Naive thymus-derived CD4-positive, alpha-beta T cell (primary cell): ENCODE results near the gene CCDC71. TPM values are rescaled to one million over a fixed set of nuclear protein-coding genes. Genes with fewer than 3 reads are reported as not detected.
A peak's percentile ranks its signal among the peaks of the same experiment; 100 is the strongest.

Source experiments
- ATAC-seq: fragments of 150-1000 bp; cut with Tn5 transposase; 2 replicates; pipeline ENCODE4 v1.10.0; 2021; ENCODE audit warnings: mild to moderate bottlenecking, moderate library complexity
- CTCF ChIA-PET: fragments of 350-600 bp; sonication (Branson Sonifier 250); formaldehyde crosslinking; loops from one replicate; lab custom pipeline; 2021; ENCODE audit warnings: antibody characterized with exemption; lab: Charles Lee
- POLR2A ChIA-PET: fragments of 350-600 bp; sonication (Branson Sonifier 250); formaldehyde crosslinking; loops from one replicate; lab custom pipeline; 2021; ENCODE audit warnings: antibody characterized with exemption, inconsistent platforms; lab: Charles Lee
- DNase-seq, 9 donors: peaks; one replicate each; pipeline versions ENCODE4 v3.0.0 to v3.0.0-alpha.2; 2020 to 2022; ENCODE audit warnings: mixed read lengths in 1 of 9
- H3K27ac ChIP-seq: one replicate; pipeline ENCODE4 v1.7.0; 2013; ENCODE audit warnings: mild to moderate bottlenecking, low read depth, low read length, moderate library complexity
- H3K27me3 ChIP-seq, 2 donors: one replicate each; pipeline ENCODE4 v1.7.0; 2013; ENCODE audit warnings: low read length in 2 of 2, mild to moderate bottlenecking in 2 of 2, moderate library complexity in 2 of 2; ENCODE audit not compliant: control insufficient read depth in 2 of 2, insufficient read depth in 2 of 2
- H3K36me3 ChIP-seq, 3 experiments: 1 replicate in 2 of 3; 2 replicates in 1 of 3; pipeline ENCODE4 v1.7.0; 2013; ENCODE audit warnings: low read length in 3 of 3, mild to moderate bottlenecking in 3 of 3, moderate library complexity in 1 of 3; ENCODE audit not compliant: insufficient read depth in 3 of 3, control insufficient read depth in 2 of 3
- H3K4me1 ChIP-seq, 2 donors: one replicate each; pipeline ENCODE4 v1.7.0; 2013; ENCODE audit warnings: low read length in 2 of 2, mild to moderate bottlenecking in 2 of 2, moderate library complexity in 1 of 2; ENCODE audit not compliant: control insufficient read depth in 2 of 2, insufficient read depth in 2 of 2
- H3K4me3 ChIP-seq: 2 replicates; pipeline ENCODE4 v1.7.0; 2013; ENCODE audit warnings: mild to moderate bottlenecking, low read length
- H3K9me3 ChIP-seq, 3 experiments: 1 replicate in 2 of 3; 2 replicates in 1 of 3; pipeline ENCODE4 v1.7.0; 2013; ENCODE audit warnings: low read length in 3 of 3; ENCODE audit not compliant: control insufficient read depth in 2 of 3
- H3K27ac Mint-ChIP-seq, 9 donors: one replicate each; pipeline ENCODE4 v1.8.0; 2020 to 2022; ENCODE audit warnings: mixed read lengths in 9 of 9, mild to moderate bottlenecking in 8 of 9, moderate library complexity in 5 of 9, inconsistent platforms in 2 of 9
- H3K27me3 Mint-ChIP-seq, 5 donors: one replicate each; pipeline ENCODE4 v1.8.0; 2021 to 2022; ENCODE audit warnings: mixed read lengths in 5 of 5, mild to moderate bottlenecking in 1 of 5
- H3K36me3 Mint-ChIP-seq, 5 donors: one replicate each; pipeline ENCODE4 v1.8.0; 2020 to 2022; ENCODE audit warnings: mixed read lengths in 5 of 5, mild to moderate bottlenecking in 3 of 5, inconsistent platforms in 1 of 5
- H3K4me1 Mint-ChIP-seq, 7 donors: one replicate each; pipeline ENCODE4 v1.8.0; 2020 to 2022; ENCODE audit warnings: mixed read lengths in 7 of 7, mild to moderate bottlenecking in 3 of 7, inconsistent platforms in 1 of 7
- H3K4me3 Mint-ChIP-seq, 10 donors: one replicate each; pipeline ENCODE4 v1.8.0; 2020 to 2022; ENCODE audit warnings: mild to moderate bottlenecking in 10 of 10, mixed read lengths in 10 of 10, moderate library complexity in 6 of 10, inconsistent platforms in 2 of 10
- H3K9me3 Mint-ChIP-seq, 11 donors: one replicate each; pipeline ENCODE4 v1.8.0; 2020 to 2022; ENCODE audit warnings: mixed read lengths in 11 of 11, mild to moderate bottlenecking in 4 of 11, inconsistent platforms in 1 of 11, moderate library complexity in 1 of 11
- intact Hi-C, 2 donors: fragments of 100-400 bp; cut with micrococcal nuclease; formaldehyde crosslinking; loops; one replicate each; pipeline ENCODE4 v1.15.1; 2023
- polyA plus RNA-seq, 2 donors: library from polyadenylated mRNA; unstranded; fragments of 300-500 nt; fragmentation: Illumina TruSeq; gene quantifications; one replicate each; pipeline ENCODE4 v1.2.3, GENCODE V29; 2021
- total RNA-seq, 6 experiments: library from RNA in 5 of 6; stranded (reverse) in 5 of 6; gene quantifications; 1 replicate in 5 of 6; 2 replicates in 1 of 6; pipeline ENCODE4 v1.2.3 and lab custom pipeline; 2021 to 2026

CCDC71 gene
- total and polyA plus RNA-seq, 7 experiments from 2014 or later, result 2.0 to 39.5 (median 19.4) TPM

DNA sequence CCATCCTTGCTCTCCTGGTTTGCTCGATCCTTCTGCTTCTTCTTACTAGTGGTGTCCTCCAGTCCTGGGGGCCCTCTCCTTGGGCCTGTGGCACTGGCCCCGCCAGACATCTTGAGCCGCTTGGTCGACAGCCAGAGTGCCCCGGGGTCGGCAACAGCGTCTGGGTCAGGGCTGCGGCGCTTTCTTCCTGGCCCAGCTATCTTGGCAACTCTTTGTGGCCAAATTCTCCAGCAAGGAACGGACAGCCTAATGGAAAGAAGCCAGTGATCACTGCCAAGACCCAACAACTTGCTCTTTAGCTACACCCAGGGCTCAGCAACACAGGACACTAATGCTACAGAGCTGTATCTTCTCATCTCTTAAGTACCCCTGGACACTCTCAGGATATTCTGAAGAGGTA is 47.1 kb downstream of the CCDC71 start:
- DNase-seq (no peak), ATAC-seq (no peak)
- Histone ChIP-seq H3K4me3 (no peak overlapping the region), H3K9me3 (no peaks in the 10 kb centered on the region), H3K27ac (peak overlapping the region; percentile 92), H3K4me1 (peaks cover 17 to 27% of the 10 kb centered on the region in 2 donors), H3K36me3 (peaks cover 33 to 58% (median 33%) of the 10 kb centered on the region in 3 experiments), H3K27me3 (no peaks in the 10 kb centered on the region)
- Mint-ChIP-seq H3K36me3 (peaks cover 0 to 25% (median 12%) of the 10 kb centered on the region in 5 donors), H3K4me3 (peak overlapping the region in 8 of 10 donors; percentile 80 to 97 (median 88)), H3K9me3 (no peaks in the 10 kb centered on the region), H3K27ac (peak overlapping the region in 8 of 9 donors; percentile 24 to 95 (median 78)), H3K27me3 (no peaks in the 10 kb centered on the region), H3K4me1 (peaks cover 0 to 31% (median 25%) of the 10 kb centered on the region in 7 donors)
- intact Hi-C loops, result no loop called here
- ChIA-PET POLR2A (interaction anchor here (2.0 to 7.8 kb wide), 5 partner anchors 12 to 38 kb away, joined by 10 to 84 read pairs (median 28); partner anchors contain the start of genes QARS1 and QRICH1), CTCF (interaction anchor here (0.7 kb wide), 1 partner anchor 560 kb away, joined by 4 read pairs; no protein-coding TSS in a partner anchor)

Other genes with a start within 250 kb of the CCDC71 start
- 100 to 1,000 TPM; 103 to 189 (median 150) TPM for gene ARIH2, start 247.5 kb downstream of the CCDC71 start, total RNA-seq
- 100 to 1,000 TPM; 111 to 114 TPM for gene ARIH2, start 247.5 kb downstream of the CCDC71 start, polyA plus RNA-seq
- gene P4HTM, start 176.1 kb downstream of the CCDC71 start, total RNA-seq, result 10 to 100 TPM; 37.9 to 74.7 (median 53.1) TPM
- 10 to 100 TPM; 19.7 to 28.0 TPM for gene P4HTM, start 176.1 kb downstream of the CCDC71 start, polyA plus RNA-seq
- 100 to 1,000 TPM; 170 to 335 (median 204) TPM for gene WDR6, start 158.9 kb downstream of the CCDC71 start, total RNA-seq
- gene WDR6, start 158.9 kb downstream of the CCDC71 start, polyA plus RNA-seq, result 100 to 1,000 TPM; 147 to 152 TPM
- gene DALRD3, start 147.8 kb downstream of the CCDC71 start, total RNA-seq, result 10 to 100 TPM; 18.9 to 28.6 (median 24.1) TPM
- gene DALRD3, start 147.8 kb downstream of the CCDC71 start, polyA plus RNA-seq, result 10 to 100 TPM; 24.2 to 24.6 TPM
- 100 to 1,000 TPM in 1 of 5 experiments, 10 to 100 TPM in 4; 63.8 to 110 (median 89.3) TPM for gene NDUFAF3, start 144.2 kb downstream of the CCDC71 start, total RNA-seq
- gene NDUFAF3, start 144.2 kb downstream of the CCDC71 start, polyA plus RNA-seq, result 100 to 1,000 TPM; 191 to 205 TPM
- 100 to 1,000 TPM; 102 to 206 (median 121) TPM for gene IMPDH2, start 136.9 kb downstream of the CCDC71 start, total RNA-seq
- 100 to 1,000 TPM; 109 to 123 TPM for gene IMPDH2, start 136.9 kb downstream of the CCDC71 start, polyA plus RNA-seq
- 100 to 1,000 TPM; 146 to 192 (median 184) TPM for gene QRICH1, start 72.3 kb downstream of the CCDC71 start, total RNA-seq
- gene QRICH1, start 72.3 kb downstream of the CCDC71 start, polyA plus RNA-seq, result 10 to 100 TPM; 25.0 to 32.1 TPM
- gene QARS1, start 61.6 kb downstream of the CCDC71 start, total RNA-seq, result 100 to 1,000 TPM; 212 to 258 (median 233) TPM
- 100 to 1,000 TPM in 1 of 2 donors, 10 to 100 TPM in 1; 90.6 to 139 TPM for gene QARS1, start 61.6 kb downstream of the CCDC71 start, polyA plus RNA-seq
- 100 to 1,000 TPM in 2 of 5 experiments, 10 to 100 TPM in 3; 60.0 to 106 (median 78.0) TPM for gene USP19, start 45.5 kb downstream of the CCDC71 start, total RNA-seq
- gene USP19, start 45.5 kb downstream of the CCDC71 start, polyA plus RNA-seq, result 10 to 100 TPM; 29.9 to 55.9 TPM
- gene LAMB2, start 33.3 kb downstream of the CCDC71 start, total RNA-seq, result 1 to 10 TPM in 4 of 5 experiments, not detected in 1; 1.2 to 5.0 (median 1.9) TPM
- not detected for gene LAMB2, start 33.3 kb downstream of the CCDC71 start, polyA plus RNA-seq
- 1 to 10 TPM; 1.5 to 7.1 (median 5.2) TPM for gene KLHDC8B, start 5.3 kb upstream of the CCDC71 start, total RNA-seq
- gene KLHDC8B, start 5.3 kb upstream of the CCDC71 start, polyA plus RNA-seq, result 10 to 100 TPM in 1 of 2 donors, 1 to 10 TPM in 1; 4.7 to 10.0 TPM
- gene C3orf62, start 110.9 kb upstream of the CCDC71 start, total RNA-seq, result 10 to 100 TPM in 4 of 5 experiments, 1 to 10 TPM in 1; 8.6 to 14.5 (median 10.9) TPM
- gene C3orf62, start 110.9 kb upstream of the CCDC71 start, polyA plus RNA-seq, result 1 to 10 TPM; 1.3 to 2.3 TPM
- 100 to 1,000 TPM in 4 of 5 experiments, 10 to 100 TPM in 1; 98.3 to 135 (median 109) TPM for gene USP4, start 173.7 kb upstream of the CCDC71 start, total RNA-seq
- 10 to 100 TPM; 54.6 to 82.5 TPM for gene USP4, start 173.7 kb upstream of the CCDC71 start, polyA plus RNA-seq
- gene GPX1, start 192.0 kb upstream of the CCDC71 start, total RNA-seq, result 100 to 1,000 TPM in 2 of 5 experiments, 10 to 100 TPM in 3; 56.9 to 201 (median 86.9) TPM
- 100 to 1,000 TPM; 154 to 157 TPM for gene GPX1, start 192.0 kb upstream of the CCDC71 start, polyA plus RNA-seq
- 100 to 1,000 TPM; 212 to 411 (median 218) TPM for gene RHOA, start 245.6 kb upstream of the CCDC71 start, total RNA-seq
- 100 to 1,000 TPM; 439 to 576 TPM for gene RHOA, start 245.6 kb upstream of the CCDC71 start, polyA plus RNA-seq
- 10 to 100 TPM; 24.9 to 34.5 (median 28.5) TPM for gene TCTA, start 246.1 kb upstream of the CCDC71 start, total RNA-seq
- 10 to 100 TPM; 42.2 to 48.3 TPM for gene TCTA, start 246.1 kb upstream of the CCDC71 start, polyA plus RNA-seq